Superior temporal gyrus (tissue), 1 donor: Measurements from ENCODE around the gene PDE3B.
"Not testable (repeated sequence)": the region's sequence is repeated elsewhere in the genome, so short reads cannot be mapped to it uniquely, and the experiment has no call there.

Experiments used
- DNase-seq: peaks from one replicate; pipeline ENCODE4 v3.0.0-alpha.2; 2016; ENCODE audit errors: extremely low spot score

PDE3B gene

GRCh38 chr11:14643697-14644225 lies at the start of gene PDE3B:
PDE3B (plus strand) TSS chr11:14643804; CDS start chr11:14644076, 272 bp downstream.
- peak; percentile 45 for DNase-seq

GRCh38 chr11:14595261-14595660 lies 48.3 kb upstream of the PDE3B start:
- DNase-seq: not testable (repeated sequence)

- no peak for DNase-seq
Measured at GRCh38 chr11:14607713-14608112, 35.9 kb upstream of the PDE3B start.

- DNase-seq: no peak
Measured at GRCh38 chr11:14609902-14610301, 33.7 kb upstream of the PDE3B start.

- peak; percentile 8 for DNase-seq
Measured at GRCh38 chr11:14611939-14612338, 31.7 kb upstream of the PDE3B start.

- peak; percentile 6 for DNase-seq
Measured at GRCh38 chr11:14612694-14613093, 30.9 kb upstream of the PDE3B start.

GRCh38 chr11:14614091-14614622 lies 29.4 kb upstream of the PDE3B start:
- peak; percentile 8 for DNase-seq

GRCh38 chr11:14617241-14618027 lies 26.2 kb upstream of the PDE3B start:
- no peak for DNase-seq

- peak; percentile 7 for DNase-seq
Measured at GRCh38 chr11:14618060-14618459, 25.5 kb upstream of the PDE3B start.

GRCh38 chr11:14619603-14620531 lies 23.7 kb upstream of the PDE3B start:
- DNase-seq: peak; percentile 5

- no peak for DNase-seq
Measured at GRCh38 chr11:14622223-14622954, 21.2 kb upstream of the PDE3B start.

- DNase-seq: no peak
Measured at GRCh38 chr11:14623036-14623435, 20.6 kb upstream of the PDE3B start.

- no peak for DNase-seq
Measured at GRCh38 chr11:14625586-14626205, 17.9 kb upstream of the PDE3B start.

GRCh38 chr11:14626650-14627049 lies 17.0 kb upstream of the PDE3B start:
- DNase-seq: no peak

- not testable (repeated sequence) for DNase-seq
Measured at GRCh38 chr11:14633506-14634224, 9.9 kb upstream of the PDE3B start.

- no peak for DNase-seq
Measured at GRCh38 chr11:14634813-14635212, 8.8 kb upstream of the PDE3B start.

- DNase-seq: no peak
Measured at GRCh38 chr11:14635546-14635945, 8.1 kb upstream of the PDE3B start.

GRCh38 chr11:14636119-14636518 lies 7.5 kb upstream of the PDE3B start:
- DNase-seq: no peak

GRCh38 chr11:14637868-14638409 lies 5.7 kb upstream of the PDE3B start:
- DNase-seq: no peak

- DNase-seq: no peak
Measured at GRCh38 chr11:14638561-14638960, 5.0 kb upstream of the PDE3B start.
